A549 (cell line): ENCODE measurements around the gene VTA1.

Experiments
- HOXB5 ChIP-seq: fragments of 250-450 bp; sonication (Bioruptor Pico); IDR thresholded peaks from 2 replicates; pipeline ENCODE4 v1.5.0; 2020; ENCODE audit warnings: mild to moderate bottlenecking, moderate library complexity
- NR3C1 ChIP-seq: fragments of >200 bp; sonication (Bioruptor Twin); formaldehyde crosslinking; IDR thresholded peaks from 3 replicates; pipeline ENCODE4 v1.6.1; 2017
- SREBF2 ChIP-seq: fragments of 450-650 bp; IDR thresholded peaks from 2 replicates; pipeline ENCODE4 v1.6.1; 2014; ENCODE audit warnings: mild to moderate bottlenecking, moderate library complexity
- TF ChIP-seq, protein P1 (sequence below): fragments of >200 bp; sonication (Bioruptor Twin); formaldehyde crosslinking; IDR thresholded peaks from 3 replicates; pipeline ENCODE4 v1.6.1; 2016
- TF ChIP-seq, protein P2 (sequence below): fragments of 200-600 bp; sonication (generic); IDR thresholded peaks from 2 replicates; pipeline ENCODE4 v1.6.1; 2016; ENCODE audit warnings: antibody characterized with exemption, mild to moderate bottlenecking, moderate library complexity
- TF ChIP-seq, protein P3 (sequence below): fragments of 150-350 bp; IDR thresholded peaks from 2 replicates; pipeline ENCODE4 v1.6.1; 2014; ENCODE audit warnings: low read depth, mild to moderate bottlenecking, low read length
- TF ChIP-seq, protein P4 (sequence below): fragments of >200 bp; sonication (Bioruptor Twin); formaldehyde crosslinking; IDR thresholded peaks from 3 replicates; pipeline ENCODE4 v1.5.1; 2016

DNA sequence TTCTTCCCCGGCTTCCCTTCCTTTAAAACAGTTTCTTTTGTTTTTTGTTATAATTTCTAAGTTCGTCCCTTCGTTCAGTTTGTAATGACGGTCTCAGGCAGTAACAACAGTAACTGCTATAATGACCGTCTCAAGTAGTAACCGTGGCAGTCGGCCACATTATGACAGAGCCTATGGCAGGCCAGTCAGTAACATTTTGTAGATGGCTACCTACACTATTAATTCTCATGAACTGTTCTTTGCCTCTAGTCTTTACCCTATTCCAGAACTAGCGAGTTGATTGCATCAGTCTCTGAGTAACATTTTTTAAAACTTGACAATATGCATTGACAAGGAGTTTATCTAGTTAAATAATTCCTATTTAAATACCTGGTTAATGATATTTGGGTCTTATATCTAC, 111.7 kb downstream of the VTA1 start:
- TF ChIP-seq, protein P1, sequence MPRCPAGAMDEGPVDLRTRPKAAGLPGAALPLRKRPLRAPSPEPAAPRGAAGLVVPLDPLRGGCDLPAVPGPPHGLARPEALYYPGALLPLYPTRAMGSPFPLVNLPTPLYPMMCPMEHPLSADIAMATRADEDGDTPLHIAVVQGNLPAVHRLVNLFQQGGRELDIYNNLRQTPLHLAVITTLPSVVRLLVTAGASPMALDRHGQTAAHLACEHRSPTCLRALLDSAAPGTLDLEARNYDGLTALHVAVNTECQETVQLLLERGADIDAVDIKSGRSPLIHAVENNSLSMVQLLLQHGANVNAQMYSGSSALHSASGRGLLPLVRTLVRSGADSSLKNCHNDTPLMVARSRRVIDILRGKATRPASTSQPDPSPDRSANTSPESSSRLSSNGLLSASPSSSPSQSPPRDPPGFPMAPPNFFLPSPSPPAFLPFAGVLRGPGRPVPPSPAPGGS: no peak
- TF ChIP-seq, protein P2, sequence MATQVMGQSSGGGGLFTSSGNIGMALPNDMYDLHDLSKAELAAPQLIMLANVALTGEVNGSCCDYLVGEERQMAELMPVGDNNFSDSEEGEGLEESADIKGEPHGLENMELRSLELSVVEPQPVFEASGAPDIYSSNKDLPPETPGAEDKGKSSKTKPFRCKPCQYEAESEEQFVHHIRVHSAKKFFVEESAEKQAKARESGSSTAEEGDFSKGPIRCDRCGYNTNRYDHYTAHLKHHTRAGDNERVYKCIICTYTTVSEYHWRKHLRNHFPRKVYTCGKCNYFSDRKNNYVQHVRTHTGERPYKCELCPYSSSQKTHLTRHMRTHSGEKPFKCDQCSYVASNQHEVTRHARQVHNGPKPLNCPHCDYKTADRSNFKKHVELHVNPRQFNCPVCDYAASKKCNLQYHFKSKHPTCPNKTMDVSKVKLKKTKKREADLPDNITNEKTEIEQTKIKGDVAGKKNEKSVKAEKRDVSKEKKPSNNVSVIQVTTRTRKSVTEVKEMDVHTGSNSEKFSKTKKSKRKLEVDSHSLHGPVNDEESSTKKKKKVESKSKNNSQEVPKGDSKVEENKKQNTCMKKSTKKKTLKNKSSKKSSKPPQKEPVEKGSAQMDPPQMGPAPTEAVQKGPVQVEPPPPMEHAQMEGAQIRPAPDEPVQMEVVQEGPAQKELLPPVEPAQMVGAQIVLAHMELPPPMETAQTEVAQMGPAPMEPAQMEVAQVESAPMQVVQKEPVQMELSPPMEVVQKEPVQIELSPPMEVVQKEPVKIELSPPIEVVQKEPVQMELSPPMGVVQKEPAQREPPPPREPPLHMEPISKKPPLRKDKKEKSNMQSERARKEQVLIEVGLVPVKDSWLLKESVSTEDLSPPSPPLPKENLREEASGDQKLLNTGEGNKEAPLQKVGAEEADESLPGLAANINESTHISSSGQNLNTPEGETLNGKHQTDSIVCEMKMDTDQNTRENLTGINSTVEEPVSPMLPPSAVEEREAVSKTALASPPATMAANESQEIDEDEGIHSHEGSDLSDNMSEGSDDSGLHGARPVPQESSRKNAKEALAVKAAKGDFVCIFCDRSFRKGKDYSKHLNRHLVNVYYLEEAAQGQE: no peak
- no peak for TF ChIP-seq HOXB5 (CRISPR knock-in tag)
- no peak for TF ChIP-seq SREBF2
- TF ChIP-seq, protein P3, sequence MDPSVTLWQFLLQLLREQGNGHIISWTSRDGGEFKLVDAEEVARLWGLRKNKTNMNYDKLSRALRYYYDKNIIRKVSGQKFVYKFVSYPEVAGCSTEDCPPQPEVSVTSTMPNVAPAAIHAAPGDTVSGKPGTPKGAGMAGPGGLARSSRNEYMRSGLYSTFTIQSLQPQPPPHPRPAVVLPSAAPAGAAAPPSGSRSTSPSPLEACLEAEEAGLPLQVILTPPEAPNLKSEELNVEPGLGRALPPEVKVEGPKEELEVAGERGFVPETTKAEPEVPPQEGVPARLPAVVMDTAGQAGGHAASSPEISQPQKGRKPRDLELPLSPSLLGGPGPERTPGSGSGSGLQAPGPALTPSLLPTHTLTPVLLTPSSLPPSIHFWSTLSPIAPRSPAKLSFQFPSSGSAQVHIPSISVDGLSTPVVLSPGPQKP: no peak
- TF ChIP-seq, protein P4, sequence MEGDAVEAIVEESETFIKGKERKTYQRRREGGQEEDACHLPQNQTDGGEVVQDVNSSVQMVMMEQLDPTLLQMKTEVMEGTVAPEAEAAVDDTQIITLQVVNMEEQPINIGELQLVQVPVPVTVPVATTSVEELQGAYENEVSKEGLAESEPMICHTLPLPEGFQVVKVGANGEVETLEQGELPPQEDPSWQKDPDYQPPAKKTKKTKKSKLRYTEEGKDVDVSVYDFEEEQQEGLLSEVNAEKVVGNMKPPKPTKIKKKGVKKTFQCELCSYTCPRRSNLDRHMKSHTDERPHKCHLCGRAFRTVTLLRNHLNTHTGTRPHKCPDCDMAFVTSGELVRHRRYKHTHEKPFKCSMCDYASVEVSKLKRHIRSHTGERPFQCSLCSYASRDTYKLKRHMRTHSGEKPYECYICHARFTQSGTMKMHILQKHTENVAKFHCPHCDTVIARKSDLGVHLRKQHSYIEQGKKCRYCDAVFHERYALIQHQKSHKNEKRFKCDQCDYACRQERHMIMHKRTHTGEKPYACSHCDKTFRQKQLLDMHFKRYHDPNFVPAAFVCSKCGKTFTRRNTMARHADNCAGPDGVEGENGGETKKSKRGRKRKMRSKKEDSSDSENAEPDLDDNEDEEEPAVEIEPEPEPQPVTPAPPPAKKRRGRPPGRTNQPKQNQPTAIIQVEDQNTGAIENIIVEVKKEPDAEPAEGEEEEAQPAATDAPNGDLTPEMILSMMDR: no peak
- TF ChIP-seq NR3C1: no peak
